ENCODE measurements around the gene CD109.

CD109 gene

GRCh38 chr6:73867411-73867810 is 171.4 kb downstream of the CD109 start:
- DNase-seq, result no peak

- no peak for DNase-seq
Measured at GRCh38 chr6:73870907-73871306, 174.9 kb downstream of the CD109 start.

- no peak for DNase-seq
Measured at GRCh38 chr6:73873081-73873480, 177.1 kb downstream of the CD109 start.

Data from NCI-H526 (cell line).